ENCODE measurements around the gene TEX29.
A peak's percentile ranks its signal among the peaks of the same experiment; 100 is the strongest.

TEX29 gene

DNA sequence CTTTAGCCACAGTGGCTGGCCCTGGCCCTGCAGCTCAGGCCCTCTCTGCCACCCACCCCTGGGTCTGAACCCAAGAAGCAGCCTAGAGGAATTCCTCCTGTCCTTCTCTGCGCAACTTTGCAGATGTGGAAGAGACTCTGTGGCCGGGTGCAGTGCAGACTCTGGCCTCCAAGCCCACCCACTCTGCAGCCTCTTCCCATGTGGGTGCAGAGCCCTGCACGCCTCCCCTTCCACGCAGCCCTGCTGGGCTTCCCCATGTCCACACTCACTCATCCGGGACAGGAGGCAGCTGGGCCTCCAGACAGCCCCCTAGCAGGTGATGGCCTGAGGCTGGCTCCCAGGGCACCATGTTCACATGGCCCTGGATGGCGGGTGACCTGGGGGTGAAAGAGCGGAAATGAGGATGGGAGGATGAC is 2.5 kb downstream of the TEX29 start:
- no peak for TF ChIP-seq Cebpa-rat (IDR thresholded peaks at IDR 0.05)
- Histone ChIP-seq H3K4me3 (no peak overlapping the region), H3K27me3 (no peaks in the 10 kb centered on the region; a peak in 1 of 22 replicates), H3K9ac (peak overlapping the region in 1 of 11 experiments; percentile 12; a peak in 2 of 22 replicates), H3K27ac (no peak overlapping the region), H4K20me1 (peaks cover 0 to 31% (median 0%) of the 10 kb centered on the region in 11 experiments; a peak in 6 of 22 replicates), H3K36me3 (no peaks in the 10 kb centered on the region), H3K4me1 (peaks cover 13 to 42% (median 34%) of the 10 kb centered on the region in 10 experiments), H3K4me2 (peak overlapping the region in 9 of 11 experiments; percentile 62 to 84 (median 75); a peak in 17 of 22 replicates), H3K9me3 (replicated peaks in 1 of 11) (no peaks in the 10 kb centered on the region)

GRCh38 chr13:111323549-111323948 is 3.1 kb downstream of the TEX29 start:
- TF ChIP-seq Cebpa-rat (IDR thresholded peaks at IDR 0.05) = no peak
- H3K36me3 ChIP-seq = no peaks in the 10 kb centered on the region
- no peak overlapping the region for H3K4me3 ChIP-seq
- H3K9me3 ChIP-seq (replicated peaks in 1 of 11) = no peaks in the 10 kb centered on the region
- peak overlapping the region in 1 of 11 experiments; percentile 12; a peak in 1 of 22 replicates for H3K9ac ChIP-seq
- H3K27me3 ChIP-seq = no peaks in the 10 kb centered on the region; a peak in 1 of 22 replicates
- peaks cover 13 to 45% (median 34%) of the 10 kb centered on the region in 10 experiments for H3K4me1 ChIP-seq
- H3K4me2 ChIP-seq = peak overlapping the region; percentile 62 to 84 (median 74)
- H3K27ac ChIP-seq = no peak overlapping the region; a peak in 1 of 22 replicates
- H4K20me1 ChIP-seq = peaks cover 0 to 31% (median 0%) of the 10 kb centered on the region in 11 experiments; a peak in 6 of 22 replicates

DNA sequence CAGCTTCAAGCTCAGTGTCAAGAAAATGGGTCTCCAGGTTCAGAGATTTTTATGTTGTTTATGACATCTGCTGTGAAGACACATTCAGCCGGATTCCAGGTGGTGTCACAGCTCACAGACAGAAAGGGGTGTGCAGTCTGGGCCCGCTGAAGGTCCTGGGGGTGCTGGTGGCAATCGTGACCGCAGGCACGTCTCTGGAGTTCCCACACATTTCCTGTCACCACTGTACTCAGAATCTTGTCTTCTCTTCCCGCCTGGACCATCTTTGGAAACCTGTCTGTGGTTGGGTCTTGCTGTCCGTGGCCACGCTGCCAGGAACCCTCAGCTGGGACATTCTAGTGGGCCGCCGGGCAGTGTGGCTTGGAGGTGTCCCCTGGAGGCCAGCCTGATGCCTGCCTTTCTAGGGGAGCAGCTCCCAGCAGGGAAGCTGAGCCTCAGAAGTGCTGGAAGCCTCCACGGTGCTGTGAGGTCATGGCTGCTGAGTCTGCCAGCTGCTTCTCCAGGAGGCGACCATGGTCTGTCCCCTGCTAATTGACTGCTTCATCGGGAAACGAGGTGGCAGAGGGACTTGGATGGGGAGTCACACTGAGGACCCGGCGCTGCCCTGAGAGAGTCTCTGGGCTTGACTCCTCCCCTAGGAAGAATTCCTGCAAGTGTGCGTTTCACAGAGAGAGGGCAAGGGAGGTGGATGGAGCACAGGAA is 3.7 kb downstream of the TEX29 start:
- Histone ChIP-seq H3K4me2 (peak overlapping the region; percentile 62 to 84 (median 74)), H3K4me1 (peaks cover 13 to 45% (median 34%) of the 10 kb centered on the region in 10 experiments), H3K36me3 (no peaks in the 10 kb centered on the region), H3K27ac (no peak overlapping the region; a peak in 1 of 22 replicates), H3K4me3 (no peak overlapping the region), H3K27me3 (no peaks in the 10 kb centered on the region; a peak in 1 of 22 replicates), H3K9me3 (replicated peaks in 1 of 11) (no peaks in the 10 kb centered on the region), H3K9ac (peak overlapping the region in 2 of 11 experiments; percentile 10 to 35; a peak in 1 of 22 replicates), H4K20me1 (peaks cover 0 to 31% (median 0%) of the 10 kb centered on the region in 11 experiments; a peak in 6 of 22 replicates)
- TF ChIP-seq Cebpa-rat (IDR thresholded peaks at IDR 0.05) = no peak

DNA sequence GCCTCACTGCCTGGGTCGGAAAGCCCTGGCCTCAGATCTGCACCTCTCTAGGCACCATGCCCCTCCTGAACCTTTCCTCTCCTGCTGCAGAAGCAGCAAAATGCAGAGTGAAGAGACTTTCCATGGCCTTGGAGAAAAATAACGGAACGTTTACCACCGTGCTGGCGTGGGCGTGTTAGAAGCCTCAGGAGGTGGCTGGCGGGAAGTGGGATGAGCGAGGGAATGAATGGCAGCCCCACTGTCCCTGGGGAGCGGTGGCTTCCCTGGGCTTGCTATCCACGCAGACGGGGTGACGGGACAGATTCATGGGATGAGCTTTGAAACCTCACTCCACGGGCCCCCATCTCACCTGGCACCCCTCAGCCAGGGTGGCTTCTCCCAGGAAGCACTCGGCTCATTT is 4.3 kb downstream of the TEX29 start:
- Histone ChIP-seq H3K27ac (no peak overlapping the region), H3K9me3 (replicated peaks in 1 of 11) (no peaks in the 10 kb centered on the region)

DNA sequence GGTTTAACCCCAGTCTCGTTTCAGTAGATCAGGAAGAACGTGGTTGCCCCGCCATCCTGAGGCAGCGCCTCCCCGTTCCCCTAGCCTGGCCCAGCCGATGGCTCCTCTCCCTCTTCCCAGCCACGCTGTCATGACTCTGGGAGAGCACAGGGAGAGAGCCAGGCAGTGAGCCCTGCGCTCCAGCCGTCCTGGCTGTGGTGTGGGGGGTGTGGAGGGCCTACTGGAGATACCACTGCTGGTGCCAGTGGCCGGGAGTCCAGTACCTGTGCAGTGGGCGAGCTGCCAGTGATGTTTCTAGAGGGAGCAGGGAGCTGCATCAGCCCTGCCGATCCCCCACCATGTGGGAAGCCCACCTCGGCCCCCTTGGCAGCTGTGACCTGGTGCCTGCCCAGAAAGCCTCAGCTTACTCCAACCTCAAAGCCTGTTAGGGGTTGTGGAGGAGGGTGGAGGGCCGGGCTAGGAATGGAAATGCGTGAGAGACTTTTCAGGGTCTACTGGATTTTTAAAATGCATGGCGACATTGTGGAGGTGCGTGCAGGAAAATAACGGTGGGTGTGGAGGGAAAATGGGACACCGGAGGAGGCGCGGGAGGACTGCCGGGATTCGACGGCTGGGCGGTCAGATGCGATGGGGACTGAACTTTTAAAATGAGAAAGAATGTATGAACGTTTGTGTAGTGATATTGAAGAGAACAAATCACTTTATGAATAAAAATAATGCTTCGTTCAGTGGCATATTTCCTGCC is 4.9 kb downstream of the TEX29 start:
- H3K27me3 ChIP-seq = no peaks in the 10 kb centered on the region; a peak in 1 of 22 replicates
- no peak overlapping the region for H3K27ac ChIP-seq
- no peak for TF ChIP-seq Cebpa-rat (IDR thresholded peaks at IDR 0.05)
- H3K4me1 ChIP-seq = peaks cover 13 to 45% (median 34%) of the 10 kb centered on the region in 10 experiments
- H3K4me3 ChIP-seq = no peak overlapping the region
- no peak overlapping the region; a peak in 1 of 22 replicates for H3K9ac ChIP-seq
- peaks cover 0 to 22% (median 0%) of the 10 kb centered on the region in 11 experiments; a peak in 6 of 22 replicates for H4K20me1 ChIP-seq
- peak overlapping the region in 9 of 11 experiments; percentile 62 to 84 (median 75); a peak in 16 of 22 replicates for H3K4me2 ChIP-seq
- H3K36me3 ChIP-seq = no peaks in the 10 kb centered on the region
- no peaks in the 10 kb centered on the region for H3K9me3 ChIP-seq (replicated peaks in 1 of 11)

More for the DNA sequence above, 4.3 kb downstream of the TEX29 start:
- Histone ChIP-seq H3K4me2 (peak overlapping the region; percentile 62 to 84 (median 74)), H3K4me1 (peaks cover 13 to 45% (median 34%) of the 10 kb centered on the region in 10 experiments), H3K4me3 (no peak overlapping the region), H3K27me3 (no peaks in the 10 kb centered on the region; a peak in 1 of 22 replicates), H4K20me1 (peaks cover 0 to 28% (median 0%) of the 10 kb centered on the region in 11 experiments; a peak in 6 of 22 replicates), H3K9ac (no peak overlapping the region; a peak in 1 of 22 replicates), H3K36me3 (no peaks in the 10 kb centered on the region)
- no peak for TF ChIP-seq Cebpa-rat (IDR thresholded peaks at IDR 0.05)

DNA sequence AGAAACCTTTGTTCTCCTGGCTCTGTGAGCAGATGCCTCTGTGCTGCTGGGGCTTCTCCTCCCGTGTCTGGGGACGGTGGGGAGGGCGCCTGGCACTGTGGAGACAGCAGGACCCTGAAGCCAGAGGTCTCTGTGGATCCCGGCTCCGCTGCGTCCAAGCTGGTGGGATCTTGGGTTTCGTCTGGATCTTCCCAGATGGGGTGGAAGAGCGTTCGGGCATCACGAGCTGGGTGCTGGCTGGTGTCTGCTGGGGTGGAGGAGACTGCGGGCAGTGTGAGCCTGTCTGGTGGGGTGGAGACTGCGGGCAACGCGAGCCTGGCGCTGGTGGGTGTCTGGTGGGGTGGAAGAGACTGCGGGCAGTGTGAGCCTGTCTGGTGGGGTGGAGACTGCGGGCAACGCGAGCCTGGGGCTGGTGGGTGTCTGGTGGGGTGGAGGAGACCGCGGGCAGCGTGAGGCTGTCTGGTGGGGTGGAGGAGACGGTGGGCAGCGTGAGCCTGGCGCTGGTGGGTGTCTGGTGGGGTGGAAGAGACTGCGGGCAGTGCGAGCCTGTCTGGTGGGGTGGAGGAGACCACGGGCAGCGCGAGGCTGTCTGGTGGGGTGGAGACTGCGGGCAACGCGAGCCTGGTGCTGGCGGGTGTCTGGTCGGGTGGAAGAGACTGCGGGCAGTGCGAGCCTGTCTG is 5.6 kb downstream of the TEX29 start:
- no peak overlapping the region for H3K9ac ChIP-seq
- H3K4me3 ChIP-seq = no peak overlapping the region
- no peaks in the 10 kb centered on the region; a peak in 1 of 22 replicates for H3K27me3 ChIP-seq
- no peaks in the 10 kb centered on the region for H3K36me3 ChIP-seq
- no peaks in the 10 kb centered on the region for H3K9me3 ChIP-seq (replicated peaks in 1 of 11)
- H3K4me1 ChIP-seq = peaks cover 13 to 45% (median 34%) of the 10 kb centered on the region in 10 experiments
- peaks cover 0 to 21% (median 0%) of the 10 kb centered on the region in 11 experiments; a peak in 6 of 22 replicates for H4K20me1 ChIP-seq
- TF ChIP-seq Cebpa-rat (IDR thresholded peaks at IDR 0.05) = no peak
- H3K4me2 ChIP-seq = no peak overlapping the region
- H3K27ac ChIP-seq = no peak overlapping the region

- Histone ChIP-seq H3K27me3 (no peaks in the 10 kb centered on the region; a peak in 1 of 22 replicates), H3K4me3 (no peak overlapping the region), H3K27ac (no peak overlapping the region), H3K9me3 (replicated peaks in 1 of 11) (no peaks in the 10 kb centered on the region), H3K9ac (no peak overlapping the region), H4K20me1 (peaks cover 0 to 21% (median 0%) of the 10 kb centered on the region in 11 experiments; a peak in 6 of 22 replicates), H3K4me2 (no peak overlapping the region), H3K36me3 (no peaks in the 10 kb centered on the region), H3K4me1 (peaks cover 13 to 45% (median 34%) of the 10 kb centered on the region in 10 experiments)
- TF ChIP-seq Cebpa-rat (IDR thresholded peaks at IDR 0.05) = no peak
Observed at GRCh38 chr13:111326621-111326965, 6.2 kb downstream of the TEX29 start.

DNA sequence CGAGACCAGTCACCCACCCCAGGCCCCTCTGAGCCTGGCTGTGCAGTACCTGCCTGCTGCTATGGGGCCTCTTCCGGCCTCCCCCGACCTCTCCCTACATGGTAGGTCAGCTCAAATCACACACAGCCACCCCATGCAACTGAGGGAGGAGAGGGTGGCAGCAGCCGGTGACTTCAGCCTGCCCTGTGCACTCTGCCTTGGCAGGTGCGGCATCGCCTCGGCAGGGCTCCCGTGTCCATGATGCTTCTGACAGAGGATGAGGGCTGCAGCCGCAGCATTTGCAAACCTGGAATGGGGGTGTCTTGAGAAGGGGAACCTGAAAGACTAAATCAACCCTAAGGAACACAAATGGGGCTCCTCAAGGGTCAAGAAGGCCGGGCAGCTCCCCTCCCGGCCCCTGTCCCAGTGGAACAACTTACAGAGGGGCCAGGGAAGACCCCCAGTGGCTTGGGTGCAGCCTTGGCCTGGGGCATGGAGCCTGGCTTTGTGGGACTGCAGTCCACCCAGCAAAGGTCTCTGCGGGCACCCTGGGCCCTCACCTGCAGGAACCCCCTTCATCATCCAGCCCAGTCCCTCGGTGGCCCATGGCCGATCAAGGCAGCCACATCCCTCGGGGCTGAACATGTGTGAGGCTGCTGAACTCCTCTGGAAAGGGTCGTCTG is 6.7 kb downstream of the TEX29 start:
- Histone ChIP-seq H3K27ac (no peak overlapping the region), H3K36me3 (no peaks in the 10 kb centered on the region), H3K27me3 (no peaks in the 10 kb centered on the region; a peak in 1 of 22 replicates), H3K9me3 (replicated peaks in 1 of 11) (no peaks in the 10 kb centered on the region), H4K20me1 (peaks cover 0 to 21% (median 0%) of the 10 kb centered on the region in 11 experiments; a peak in 6 of 22 replicates), H3K4me3 (no peak overlapping the region), H3K4me1 (peaks cover 13 to 44% (median 32%) of the 10 kb centered on the region in 10 experiments), H3K4me2 (no peak overlapping the region; a peak in 2 of 22 replicates), H3K9ac (no peak overlapping the region)
- TF ChIP-seq Cebpa-rat (IDR thresholded peaks at IDR 0.05) = no peak

Measured in BLaER1 treated with 17β-estradiol and CSF1 and Interleukin-3, amounts not matched to agents 10 nM and 100 nM (cell line).